Mesenchymal stem cell (in vitro differentiated cells and primary cell): ENCODE data around the gene USP31.
"Not testable (repeated sequence)": the region's sequence is repeated elsewhere in the genome, so short reads cannot be mapped to it uniquely, and the experiment has no call there.

ENCODE experiments used
- DNase-seq: peaks from one replicate; pipeline ENCODE4 v3.0.0-alpha.2; 2013
- H2AFZ ChIP-seq: one replicate; pipeline ENCODE4 v1.6.1; 2013; ENCODE audit warnings: low read depth, mild to moderate bottlenecking, control low read depth, inconsistent platforms, low read length, moderate library complexity
- H2AK5ac ChIP-seq: 2 replicates; pipeline ENCODE4 v1.6.1; 2013; ENCODE audit warnings: low read length, moderate library complexity, mild to moderate bottlenecking, inconsistent platforms; ENCODE audit not compliant: severe bottlenecking
- H2BK120ac ChIP-seq: one replicate; pipeline ENCODE4 v1.6.1; 2013; ENCODE audit warnings: low read depth, mild to moderate bottlenecking, inconsistent platforms, low read length, moderate library complexity
- H2BK12ac ChIP-seq, 2 experiments: one replicate each; pipeline ENCODE4 v1.6.1; 2013; ENCODE audit warnings: inconsistent platforms in 2 of 2, low read length in 2 of 2, mild to moderate bottlenecking in 2 of 2, moderate library complexity in 2 of 2, control low read depth in 1 of 2
- H2BK15ac ChIP-seq: one replicate; pipeline ENCODE4 v1.6.1; 2013; ENCODE audit warnings: mild to moderate bottlenecking, low read depth, inconsistent platforms; ENCODE audit not compliant: poor library complexity, severe bottlenecking
- H2BK5ac ChIP-seq: 2 replicates; pipeline ENCODE4 v1.6.1; 2013; ENCODE audit warnings: low read depth, mild to moderate bottlenecking, low read length, control low read depth, inconsistent platforms; ENCODE audit not compliant: poor library complexity, severe bottlenecking
- H3K14ac ChIP-seq, 2 experiments: one replicate each; pipeline ENCODE4 v1.6.1; 2013; ENCODE audit warnings: inconsistent platforms in 2 of 2, low read length in 2 of 2, control low read depth in 1 of 2, mild to moderate bottlenecking in 1 of 2, moderate library complexity in 1 of 2
- H3K18ac ChIP-seq, 2 experiments: one replicate each; pipeline ENCODE4 v1.6.1; 2013; ENCODE audit warnings: inconsistent platforms in 2 of 2, low read length in 2 of 2, control low read depth in 1 of 2, low read depth in 1 of 2, mild to moderate bottlenecking in 1 of 2
- H3K23ac ChIP-seq, 2 experiments: one replicate each; pipeline ENCODE4 v1.6.1; 2013; ENCODE audit warnings: inconsistent platforms in 2 of 2, low read length in 2 of 2, mild to moderate bottlenecking in 2 of 2, moderate library complexity in 2 of 2, control low read depth in 1 of 2
- H3K27ac ChIP-seq: 2 replicates; pipeline ENCODE4 v1.5.1; 2013; ENCODE audit warnings: mild to moderate bottlenecking, moderate library complexity, low read length, control low read depth, inconsistent platforms; ENCODE audit not compliant: poor library complexity, severe bottlenecking
- H3K27me3 ChIP-seq, 2 experiments: 2 replicates each; pipeline versions ENCODE4 v1.6.1 to v1.7.0; 2013; ENCODE audit warnings: low read length in 2 of 2, mild to moderate bottlenecking in 2 of 2, moderate library complexity in 2 of 2, control low read depth in 1 of 2, inconsistent platforms in 1 of 2; ENCODE audit not compliant: control insufficient read depth in 1 of 2, insufficient read depth in 1 of 2
- H3K36me3 ChIP-seq, 2 experiments: 2 replicates each; pipeline versions ENCODE4 v1.6.1 to v1.7.0; 2013; ENCODE audit warnings: low read length in 2 of 2, control low read depth in 1 of 2, inconsistent platforms in 1 of 2, low read depth in 1 of 2, mild to moderate bottlenecking in 1 of 2; ENCODE audit not compliant: insufficient read depth in 2 of 2, control insufficient read depth in 1 of 2
- H3K4ac ChIP-seq, 2 experiments: one replicate each; pipeline ENCODE4 v1.6.1; 2013; ENCODE audit warnings: inconsistent platforms in 2 of 2, low read length in 2 of 2, mild to moderate bottlenecking in 2 of 2, moderate library complexity in 2 of 2, control low read depth in 1 of 2, low read depth in 1 of 2
- H3K4me1 ChIP-seq: 2 replicates; pipeline ENCODE4 v1.6.1; 2013; ENCODE audit warnings: low read depth, low read length, control low read depth; ENCODE audit not compliant: control insufficient read depth, insufficient read depth
- H3K4me2 ChIP-seq: 2 replicates; pipeline ENCODE4 v1.6.1; 2013; ENCODE audit warnings: low read length, mild to moderate bottlenecking, inconsistent platforms; ENCODE audit not compliant: poor library complexity, severe bottlenecking
- H3K4me3 ChIP-seq, 2 experiments: 2 replicates each; pipeline versions ENCODE4 v1.5.1 to v1.7.0; 2013; ENCODE audit warnings: low read length in 2 of 2, mild to moderate bottlenecking in 2 of 2, control low read depth in 1 of 2, low read depth in 1 of 2; ENCODE audit not compliant: insufficient read depth in 1 of 2
- H3K79me1 ChIP-seq: replicated peaks from 2 replicates; pipeline ENCODE4 v1.6.1; 2013; ENCODE audit warnings: mild to moderate bottlenecking, control low read depth, low read length, inconsistent platforms; ENCODE audit not compliant: poor library complexity, severe bottlenecking
- H3K9ac ChIP-seq: 2 replicates; pipeline ENCODE4 v1.7.0; 2013; ENCODE audit warnings: mild to moderate bottlenecking, low read length, moderate library complexity
- H3K9me3 ChIP-seq: 2 replicates; pipeline ENCODE4 v1.7.0; 2013; ENCODE audit warnings: mild to moderate bottlenecking, low read length; ENCODE audit not compliant: control insufficient read depth
- H4K8ac ChIP-seq: one replicate; pipeline ENCODE4 v1.6.1; 2013; ENCODE audit warnings: inconsistent platforms, mild to moderate bottlenecking, low read length, moderate library complexity
- H4K91ac ChIP-seq: one replicate; pipeline ENCODE4 v1.6.1; 2013; ENCODE audit warnings: mild to moderate bottlenecking, low read length, inconsistent platforms
- WGBS: methylation state at CpG from one replicate; pipeline ENCODE4 v1.1.7; 2013; ENCODE audit warnings: mixed read lengths; 5-methylcytosine and 5-hydroxymethylcytosine counted together

USP31 gene

GRCh38 chr16:23104032-23104955 is 45.0 kb downstream of the USP31 start:
- WGBS = 97% methylated on average over 6 of the region's 7 CpGs
- no peak overlapping the region for H2AK5ac ChIP-seq
- no peak overlapping the region for H3K4me3 ChIP-seq
- no peak overlapping the region for H4K8ac ChIP-seq
- no peak overlapping the region for H3K9ac ChIP-seq
- no peak overlapping the region for H3K14ac ChIP-seq
- H3K27ac ChIP-seq = no peak overlapping the region
- H2BK120ac ChIP-seq = no peak overlapping the region
- H4K91ac ChIP-seq = no peak overlapping the region
- H3K9me3 ChIP-seq = no peaks in the 10 kb centered on the region
- no peak for DNase-seq
- H3K79me1 ChIP-seq = peaks cover 19% of the 10 kb centered on the region
- H2BK5ac ChIP-seq = no peak overlapping the region
- H3K4me1 ChIP-seq = no peaks in the 10 kb centered on the region
- no peak overlapping the region for H2AFZ ChIP-seq
- H3K4me2 ChIP-seq = no peak overlapping the region
- no peak overlapping the region for H3K23ac ChIP-seq
- no peaks in the 10 kb centered on the region for H3K27me3 ChIP-seq
- H3K18ac ChIP-seq = no peak overlapping the region
- no peak overlapping the region for H2BK15ac ChIP-seq
- no peak overlapping the region for H2BK12ac ChIP-seq
- H3K4ac ChIP-seq = no peak overlapping the region
- peaks cover 4 to 60% of the 10 kb centered on the region in 2 experiments for H3K36me3 ChIP-seq

GRCh38 chr16:23103603-23104002 is 45.6 kb downstream of the USP31 start:
- Histone ChIP-seq H2AFZ (no peak overlapping the region), H3K27ac (no peak overlapping the region), H3K9ac (no peak overlapping the region), H2AK5ac (no peak overlapping the region), H2BK12ac (no peak overlapping the region), H3K4me3 (no peak overlapping the region), H3K23ac (no peak overlapping the region), H3K27me3 (no peaks in the 10 kb centered on the region), H3K9me3 (no peaks in the 10 kb centered on the region), H2BK15ac (no peak overlapping the region), H2BK5ac (no peak overlapping the region), H3K4me2 (no peak overlapping the region), H3K14ac (no peak overlapping the region), H3K4me1 (no peaks in the 10 kb centered on the region), H4K91ac (no peak overlapping the region), H3K4ac (no peak overlapping the region), H2BK120ac (no peak overlapping the region), H3K18ac (no peak overlapping the region), H3K79me1 (peaks cover 18% of the 10 kb centered on the region), H3K36me3 (peaks cover 4 to 60% of the 10 kb centered on the region in 2 experiments), H4K8ac (no peak overlapping the region)
- WGBS = 94% methylated on average over 3 of the region's 3 CpGs
- DNase-seq = no peak

GRCh38 chr16:23101012-23101550 is 48.2 kb downstream of the USP31 start:
- Histone ChIP-seq H3K23ac (no peak overlapping the region), H4K91ac (no peak overlapping the region), H3K27me3 (no peaks in the 10 kb centered on the region), H3K9me3 (no peaks in the 10 kb centered on the region), H2BK120ac (no peak overlapping the region), H3K27ac (no peak overlapping the region), H3K4me1 (no peaks in the 10 kb centered on the region), H3K14ac (no peak overlapping the region), H3K4me2 (no peak overlapping the region), H3K4ac (no peak overlapping the region), H2BK5ac (no peak overlapping the region), H4K8ac (no peak overlapping the region), H2AFZ (no peak overlapping the region), H2BK15ac (no peak overlapping the region), H3K9ac (no peak overlapping the region), H3K18ac (no peak overlapping the region), H3K4me3 (no peak overlapping the region), H2BK12ac (no peak overlapping the region), H3K79me1 (peaks cover 7% of the 10 kb centered on the region), H2AK5ac (no peak overlapping the region), H3K36me3 (peaks cover 0 to 46% of the 10 kb centered on the region in 2 experiments)
- 98% methylated on average over 5 of the region's 5 CpGs for WGBS
- no peak for DNase-seq

DNA sequence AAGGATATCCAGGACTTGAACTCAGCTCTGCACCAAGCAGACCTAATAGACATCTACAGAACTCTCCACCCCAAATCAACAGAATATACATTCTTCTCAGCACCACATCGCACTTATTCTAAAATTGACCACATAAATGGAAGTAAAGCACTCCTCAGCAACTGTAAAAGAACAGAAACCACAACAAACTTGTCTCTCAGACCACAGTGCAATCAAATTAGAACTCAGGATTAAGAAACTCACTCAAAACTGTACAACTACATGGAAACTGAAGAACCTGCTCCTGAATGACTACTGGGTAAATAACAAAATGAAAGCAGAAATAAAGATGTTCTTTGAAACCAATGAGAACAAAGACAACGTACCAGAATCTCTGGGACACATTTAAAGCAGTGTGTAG is 52.8 kb downstream of the USP31 start:
- not testable (repeated sequence) for H3K4me1 ChIP-seq, H2AK5ac ChIP-seq, H3K4ac ChIP-seq, H3K18ac ChIP-seq, H3K27ac ChIP-seq, H2BK15ac ChIP-seq, H2BK120ac ChIP-seq, H3K9ac ChIP-seq, H3K4me3 ChIP-seq, H3K4me2 ChIP-seq, H3K14ac ChIP-seq, H3K9me3 ChIP-seq, H4K8ac ChIP-seq, H2BK12ac ChIP-seq, DNase-seq, H3K23ac ChIP-seq, H2BK5ac ChIP-seq, H2AFZ ChIP-seq, H4K91ac ChIP-seq, H3K27me3 ChIP-seq
- 100% methylated on average over 1 of the region's 2 CpGs for WGBS
- Histone ChIP-seq H3K79me1 (peaks cover 10% of the 10 kb centered on the region), H3K36me3 (peaks cover 9 to 32% of the 10 kb centered on the region in 2 experiments)
